Endodermal cell (in vitro differentiated cells): ENCODE measurements around the gene IKZF1. TPM values are rescaled to one million over a fixed set of nuclear protein-coding genes. Genes with fewer than 3 reads are reported as not detected.

Experiments
- DNase-seq: peaks from one replicate; pipeline ENCODE4 v3.0.0-alpha.2; 2017
- H3K27ac ChIP-seq: 2 replicates; pipeline ENCODE4 v1.5.1; 2013; ENCODE audit warnings: mild to moderate bottlenecking, low read depth, low read length, moderate library complexity
- H3K27me3 ChIP-seq: 2 replicates; pipeline ENCODE4 v1.6.1; 2013; ENCODE audit warnings: mild to moderate bottlenecking, low read length, moderate library complexity; ENCODE audit not compliant: insufficient read depth, control insufficient read depth, poor library complexity, severe bottlenecking
- H3K36me3 ChIP-seq: 2 replicates; pipeline ENCODE4 v1.7.0; 2013; ENCODE audit warnings: mild to moderate bottlenecking, low read length, moderate library complexity; ENCODE audit not compliant: control insufficient read depth, insufficient read depth
- H3K4me1 ChIP-seq: one replicate; pipeline ENCODE4 v1.7.0; 2013; ENCODE audit warnings: low read length; ENCODE audit not compliant: control insufficient read depth, insufficient read depth
- H3K4me3 ChIP-seq: 2 replicates; pipeline ENCODE4 v1.5.1; 2013; ENCODE audit warnings: mild to moderate bottlenecking, low read length, moderate library complexity
- H3K9ac ChIP-seq: 2 replicates; pipeline ENCODE4 v1.6.1; 2013; ENCODE audit warnings: mild to moderate bottlenecking, low read length, moderate library complexity; ENCODE audit not compliant: poor library complexity, severe bottlenecking; ENCODE audit errors: extremely low read depth
- H3K9me3 ChIP-seq: 2 replicates; pipeline ENCODE4 v1.6.1; 2013; ENCODE audit warnings: mild to moderate bottlenecking, low read length, moderate library complexity; ENCODE audit not compliant: control insufficient read depth
- H3K27ac Mint-ChIP-seq: 2 replicates; pipeline ENCODE4 v1.8.0; 2020; ENCODE audit warnings: mixed read lengths
- H3K27me3 Mint-ChIP-seq: 2 replicates; pipeline ENCODE4 v1.8.0; 2021; ENCODE audit warnings: mild to moderate bottlenecking, mixed read lengths; ENCODE audit not compliant: insufficient read depth
- H3K36me3 Mint-ChIP-seq: 2 replicates; pipeline ENCODE4 v1.8.0; 2020; ENCODE audit warnings: low read depth, mixed read lengths
- H3K4me1 Mint-ChIP-seq: 2 replicates; pipeline ENCODE4 v1.8.0; 2020; ENCODE audit warnings: mixed read lengths
- H3K4me3 Mint-ChIP-seq: 2 replicates; pipeline ENCODE4 v1.8.0; 2020; ENCODE audit warnings: mild to moderate bottlenecking, moderate library complexity, mixed read lengths
- H3K9me3 Mint-ChIP-seq: 2 replicates; pipeline ENCODE4 v1.8.0; 2020; ENCODE audit warnings: mild to moderate bottlenecking, mixed read lengths
- CTCF ChIP-seq: fragments of 200-600 bp; sonication (generic); conservative IDR thresholded peaks from 2 replicates; pipeline ENCODE4 v1.5.0; 2021; ENCODE audit warnings: antibody characterized with exemption, mild to moderate bottlenecking
- WGBS, 2 experiments: methylation state at CpG; one replicate each; pipeline versions ENCODE4 v1.1.5 to v1.1.7; 2013; ENCODE audit warnings: missing lambda C conversion rate in 2 of 2, mixed read lengths in 1 of 2; ENCODE audit not compliant: insufficient coverage in 1 of 2, insufficient read length in 1 of 2; 5-methylcytosine and 5-hydroxymethylcytosine counted together
- total RNA-seq, 2 donors: library from RNA; stranded (reverse); fragmentation: NEBNext Ultra II Directional in 1 of 2; extraction: Animal tissue kit (Norgen Biotek cat#: 25700) in 1 of 2; gene quantifications; 2 replicates in 1 of 2; 3 replicates in 1 of 2; pipeline ENCODE4 v1.2.1, GENCODE V29; 2021

Gene IKZF1
- total RNA-seq, 2 donors from 2014 or later: 0.44 to 0.55 TPM

GRCh38 chr7:50281680-50282445 lies 22.7 kb upstream of the IKZF1 start:
- no peaks in the 10 kb centered on the region for H3K27me3 Mint-ChIP-seq
- H3K9ac ChIP-seq: no peak overlapping the region

GRCh38 chr7:50282813-50283605 lies 21.5 kb upstream of the IKZF1 start:
- no peak for DNase-seq
- Mint-ChIP-seq H3K9me3 (no peaks in the 10 kb centered on the region), H3K36me3 (no peaks in the 10 kb centered on the region), H3K4me1 (no peaks in the 10 kb centered on the region), H3K4me3 (no peak overlapping the region), H3K27me3 (no peaks in the 10 kb centered on the region), H3K27ac (no peak overlapping the region)
- 89 to 93% methylated on average over 7 to 11 of the region's 11 CpGs for WGBS, 2 experiments
- TF ChIP-seq CTCF: no peak
- Histone ChIP-seq H3K36me3 (no peaks in the 10 kb centered on the region), H3K9ac (no peak overlapping the region), H3K4me1 (no peaks in the 10 kb centered on the region), H3K9me3 (no peaks in the 10 kb centered on the region), H3K4me3 (no peak overlapping the region), H3K27me3 (no peaks in the 10 kb centered on the region), H3K27ac (no peak overlapping the region)

More at GRCh38 chr7:50281680-50282445, 22.7 kb upstream of the IKZF1 start:
- H3K9me3 Mint-ChIP-seq: no peaks in the 10 kb centered on the region
- no peak for TF ChIP-seq CTCF
- H3K27ac Mint-ChIP-seq: no peak overlapping the region
- no peaks in the 10 kb centered on the region for H3K4me1 ChIP-seq
- H3K4me1 Mint-ChIP-seq: no peaks in the 10 kb centered on the region
- H3K27ac ChIP-seq: no peak overlapping the region
- no peaks in the 10 kb centered on the region for H3K36me3 ChIP-seq
- no peaks in the 10 kb centered on the region for H3K9me3 ChIP-seq
- no peaks in the 10 kb centered on the region for H3K36me3 Mint-ChIP-seq
- H3K27me3 ChIP-seq: no peaks in the 10 kb centered on the region
- DNase-seq: no peak
- H3K4me3 Mint-ChIP-seq: no peak overlapping the region
- WGBS, 2 experiments: 91 to 96% methylated on average over 10 to 12 of the region's 12 CpGs
- no peak overlapping the region for H3K4me3 ChIP-seq

GRCh38 chr7:50283731-50284130 lies 20.8 kb upstream of the IKZF1 start:
- no peaks in the 10 kb centered on the region for H3K27me3 ChIP-seq

More at GRCh38 chr7:50283731-50284130, 20.8 kb upstream of the IKZF1 start:
- no peaks in the 10 kb centered on the region for H3K4me1 ChIP-seq
- no peak for TF ChIP-seq CTCF
- no peak for DNase-seq
- Mint-ChIP-seq H3K27ac (no peak overlapping the region), H3K9me3 (no peaks in the 10 kb centered on the region), H3K36me3 (no peaks in the 10 kb centered on the region), H3K4me3 (no peak overlapping the region), H3K27me3 (no peaks in the 10 kb centered on the region), H3K4me1 (no peaks in the 10 kb centered on the region)
- H3K27ac ChIP-seq: no peak overlapping the region
- WGBS, 2 experiments: 67 to 88% methylated on average over 1 to 4 of the region's 4 CpGs
- H3K9ac ChIP-seq: no peak overlapping the region
- H3K9me3 ChIP-seq: no peaks in the 10 kb centered on the region
- H3K36me3 ChIP-seq: no peaks in the 10 kb centered on the region
- H3K4me3 ChIP-seq: no peak overlapping the region
